ENCODE results near the gene FHIT.

DNA sequence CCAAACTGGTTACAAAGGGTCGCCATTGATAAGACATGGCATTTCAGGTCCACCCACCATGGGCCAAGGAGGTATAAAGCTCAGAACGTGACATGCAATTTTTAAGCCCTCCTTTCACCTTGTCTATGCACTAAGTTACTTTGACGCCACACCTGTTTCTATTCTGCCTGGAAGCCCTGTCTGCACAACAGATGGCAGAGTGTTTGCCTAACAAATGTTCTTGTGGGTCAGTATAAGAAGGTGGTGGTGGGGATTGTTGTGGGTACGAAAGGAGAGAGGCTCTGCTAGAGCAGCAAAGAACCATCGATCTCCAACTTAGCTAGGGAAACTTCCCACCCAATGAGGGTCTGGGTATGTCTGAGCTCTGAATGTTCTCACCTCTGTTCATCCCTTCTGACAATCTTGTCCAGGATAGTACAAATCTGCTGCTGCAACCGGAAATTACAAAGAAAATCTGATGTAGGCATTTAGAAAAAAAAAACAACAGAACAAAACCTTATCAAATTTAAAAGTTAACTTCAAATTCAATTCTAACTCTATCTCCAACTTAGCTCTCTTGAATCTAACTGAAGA is 1256.4 kb downstream of the FHIT start:
- TF ChIP-seq, protein P1, sequence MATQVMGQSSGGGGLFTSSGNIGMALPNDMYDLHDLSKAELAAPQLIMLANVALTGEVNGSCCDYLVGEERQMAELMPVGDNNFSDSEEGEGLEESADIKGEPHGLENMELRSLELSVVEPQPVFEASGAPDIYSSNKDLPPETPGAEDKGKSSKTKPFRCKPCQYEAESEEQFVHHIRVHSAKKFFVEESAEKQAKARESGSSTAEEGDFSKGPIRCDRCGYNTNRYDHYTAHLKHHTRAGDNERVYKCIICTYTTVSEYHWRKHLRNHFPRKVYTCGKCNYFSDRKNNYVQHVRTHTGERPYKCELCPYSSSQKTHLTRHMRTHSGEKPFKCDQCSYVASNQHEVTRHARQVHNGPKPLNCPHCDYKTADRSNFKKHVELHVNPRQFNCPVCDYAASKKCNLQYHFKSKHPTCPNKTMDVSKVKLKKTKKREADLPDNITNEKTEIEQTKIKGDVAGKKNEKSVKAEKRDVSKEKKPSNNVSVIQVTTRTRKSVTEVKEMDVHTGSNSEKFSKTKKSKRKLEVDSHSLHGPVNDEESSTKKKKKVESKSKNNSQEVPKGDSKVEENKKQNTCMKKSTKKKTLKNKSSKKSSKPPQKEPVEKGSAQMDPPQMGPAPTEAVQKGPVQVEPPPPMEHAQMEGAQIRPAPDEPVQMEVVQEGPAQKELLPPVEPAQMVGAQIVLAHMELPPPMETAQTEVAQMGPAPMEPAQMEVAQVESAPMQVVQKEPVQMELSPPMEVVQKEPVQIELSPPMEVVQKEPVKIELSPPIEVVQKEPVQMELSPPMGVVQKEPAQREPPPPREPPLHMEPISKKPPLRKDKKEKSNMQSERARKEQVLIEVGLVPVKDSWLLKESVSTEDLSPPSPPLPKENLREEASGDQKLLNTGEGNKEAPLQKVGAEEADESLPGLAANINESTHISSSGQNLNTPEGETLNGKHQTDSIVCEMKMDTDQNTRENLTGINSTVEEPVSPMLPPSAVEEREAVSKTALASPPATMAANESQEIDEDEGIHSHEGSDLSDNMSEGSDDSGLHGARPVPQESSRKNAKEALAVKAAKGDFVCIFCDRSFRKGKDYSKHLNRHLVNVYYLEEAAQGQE (IDR thresholded peaks at IDR 0.05; ENCODE audit: insufficient read depth in 1 of 2, low read depth in 2 of 2, low read length in 2 of 2), result no peak
- TF ChIP-seq TAF1 (IDR thresholded peaks at IDR 0.05; ENCODE audit: borderline replicate concordance, insufficient read depth, low read length) (no peak), POLR2AphosphoS5 (IDR thresholded peaks at IDR 0.05; ENCODE audit: low read depth, low read length) (no peak), SIN3A (IDR thresholded peaks at IDR 0.05; ENCODE audit: borderline replicate concordance, insufficient read depth, low read length) (no peak), FOXP2 (optimal IDR thresholded peaks at IDR 0.05; ENCODE audit: borderline replicate concordance, extremely low read depth, extremely low read length, insufficient read depth) (no peak)
